Sigmoid colon (tissue), 7 donors: ENCODE data around the gene PPIC. TPM values are rescaled to one million over a fixed set of nuclear protein-coding genes. Genes with fewer than 3 reads are reported as not detected.

Source experiments
- DNase-seq: peaks from one replicate; pipeline ENCODE4 v3.0.0-alpha.2; 2019
- H3K27ac ChIP-seq, 4 donors: fragments of 200-600 bp; sonication (generic); one replicate each; pipeline ENCODE4 v1.5.1; 2016 to 2019; ENCODE audit warnings: mild to moderate bottlenecking in 1 of 4
- H3K27me3 ChIP-seq, 3 donors: fragments of 200-600 bp; sonication (generic); one replicate each; pipeline ENCODE4 v1.5.1; 2019; ENCODE audit warnings: mild to moderate bottlenecking in 1 of 3
- H3K36me3 ChIP-seq, 4 donors: fragments of 200-600 bp; sonication (generic); one replicate each; pipeline ENCODE4 v1.5.1; 2016 to 2019
- H3K4me1 ChIP-seq, 4 donors: fragments of 200-600 bp; sonication (generic); one replicate each; pipeline ENCODE4 v1.5.1; 2017 to 2019
- H3K4me3 ChIP-seq, 4 donors: fragments of 200-600 bp; sonication (generic); one replicate each; pipeline ENCODE4 v1.5.1; 2017 to 2019; ENCODE audit warnings: mild to moderate bottlenecking in 2 of 4, moderate library complexity in 1 of 4
- H3K9me3 ChIP-seq, 4 donors: fragments of 200-600 bp in 3 of 4; sonication (generic) in 3 of 4; one replicate each; pipeline versions ENCODE4 v1.5.1 to v1.6.1; 2013 to 2019
- EP300 ChIP-seq, 4 donors: sonication (generic); formaldehyde crosslinking; IDR thresholded peaks; one replicate each; pipeline ENCODE4 v1.6.1; 2017; ENCODE audit warnings: antibody characterized with exemption in 4 of 4
- POLR2A ChIP-seq, 2 donors: fragments of 450-650 bp; IDR thresholded peaks; one replicate each; pipeline ENCODE4 v1.6.1; 2016; ENCODE audit warnings: antibody characterized with exemption in 2 of 2, mild to moderate bottlenecking in 2 of 2, moderate library complexity in 2 of 2
- POLR2AphosphoS5 ChIP-seq, 4 donors: sonication (generic); formaldehyde crosslinking; IDR thresholded peaks; one replicate each; pipeline ENCODE4 v1.6.1; 2017; ENCODE audit warnings: antibody characterized with exemption in 4 of 4
- whole genome bisulfite sequencing, 2 donors: extraction: QIAGEN DNeasy Blood & Tissue Kit; methylation state at CpG; one replicate each; pipeline ENCODE4 v1.1.7; 2013; 5-methylcytosine and 5-hydroxymethylcytosine counted together
- intact Hi-C: fragments of 100-400 bp; cut with DNase I; formaldehyde crosslinking; loops from one replicate; pipeline ENCODE4 v1.15.1; 2023
- polyA plus RNA-seq, 3 donors: library from polyadenylated mRNA; stranded (reverse); fragments of 200-250 nt; gene quantifications; one replicate each; pipeline ENCODE4 v1.2.3, GENCODE V29; 2013
- total RNA-seq, 4 donors: library from RNA; depleted of rRNA; stranded (reverse); fragments of >200 nt; gene quantifications; one replicate each; pipeline ENCODE4 v1.1.0, GENCODE V29; 2016
- TF ChIP-seq, protein P1 (sequence below), 4 experiments: fragments of 450-650 bp in 3 of 4; fragments of 200-600 bp in 1 of 4; IDR thresholded peaks; one replicate each; pipeline ENCODE4 v1.5.1; 2016 to 2019; ENCODE audit warnings: antibody characterized with exemption in 4 of 4, mild to moderate bottlenecking in 3 of 4, moderate library complexity in 2 of 4
- donor health status: healthy with polysubstance abuse.
- donor health status: Bipolar disorder and iron deficiency.
- donor health status: healthy.

The PPIC gene
- total and polyA plus RNA-seq, 7 donors, result 21.6 to 79.2 (median 42.7) TPM

DNA sequence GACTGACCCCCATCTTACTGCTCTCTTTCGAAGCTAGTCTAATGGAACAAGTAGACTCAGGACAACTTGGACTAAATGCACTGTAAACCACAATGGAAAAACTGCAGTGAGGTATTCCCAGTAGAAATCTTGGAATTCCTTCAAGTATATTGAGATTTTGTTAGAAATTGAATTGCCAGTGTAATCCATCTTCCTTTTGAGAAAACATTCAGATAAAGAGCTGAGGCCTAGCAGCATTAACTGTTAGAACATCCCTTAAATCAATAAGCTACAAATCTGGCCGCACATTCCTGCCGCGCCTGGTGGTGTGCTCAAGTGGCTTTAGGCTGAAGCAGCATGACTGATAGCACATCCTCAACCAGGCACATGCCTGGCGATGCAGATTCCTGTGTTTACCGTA lies 29.3 kb downstream of the PPIC start:
- no peak for DNase-seq
- TF ChIP-seq POLR2A (IDR thresholded peaks at IDR 0.05) (no peak), EP300 (IDR thresholded peaks at IDR 0.05) (no peak), POLR2AphosphoS5 (IDR thresholded peaks at IDR 0.05) (no peak)
- TF ChIP-seq, protein P1, sequence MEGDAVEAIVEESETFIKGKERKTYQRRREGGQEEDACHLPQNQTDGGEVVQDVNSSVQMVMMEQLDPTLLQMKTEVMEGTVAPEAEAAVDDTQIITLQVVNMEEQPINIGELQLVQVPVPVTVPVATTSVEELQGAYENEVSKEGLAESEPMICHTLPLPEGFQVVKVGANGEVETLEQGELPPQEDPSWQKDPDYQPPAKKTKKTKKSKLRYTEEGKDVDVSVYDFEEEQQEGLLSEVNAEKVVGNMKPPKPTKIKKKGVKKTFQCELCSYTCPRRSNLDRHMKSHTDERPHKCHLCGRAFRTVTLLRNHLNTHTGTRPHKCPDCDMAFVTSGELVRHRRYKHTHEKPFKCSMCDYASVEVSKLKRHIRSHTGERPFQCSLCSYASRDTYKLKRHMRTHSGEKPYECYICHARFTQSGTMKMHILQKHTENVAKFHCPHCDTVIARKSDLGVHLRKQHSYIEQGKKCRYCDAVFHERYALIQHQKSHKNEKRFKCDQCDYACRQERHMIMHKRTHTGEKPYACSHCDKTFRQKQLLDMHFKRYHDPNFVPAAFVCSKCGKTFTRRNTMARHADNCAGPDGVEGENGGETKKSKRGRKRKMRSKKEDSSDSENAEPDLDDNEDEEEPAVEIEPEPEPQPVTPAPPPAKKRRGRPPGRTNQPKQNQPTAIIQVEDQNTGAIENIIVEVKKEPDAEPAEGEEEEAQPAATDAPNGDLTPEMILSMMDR (IDR thresholded peaks at IDR 0.05), result no peak
- no peaks in the 10 kb centered on the region for H3K4me1 ChIP-seq
- H3K4me3 ChIP-seq, result no peak overlapping the region
- H3K27me3 ChIP-seq, result no peaks in the 10 kb centered on the region
- peaks cover 0 to 10% (median 0%) of the 10 kb centered on the region in 4 donors for H3K36me3 ChIP-seq
- no peak overlapping the region for H3K27ac ChIP-seq
- no peaks in the 10 kb centered on the region for H3K9me3 ChIP-seq
- intact Hi-C loops, result no loop called here
- WGBS, 2 donors, result 94 to 97% methylated on average over 6 of the region's 6 CpGs

DNA sequence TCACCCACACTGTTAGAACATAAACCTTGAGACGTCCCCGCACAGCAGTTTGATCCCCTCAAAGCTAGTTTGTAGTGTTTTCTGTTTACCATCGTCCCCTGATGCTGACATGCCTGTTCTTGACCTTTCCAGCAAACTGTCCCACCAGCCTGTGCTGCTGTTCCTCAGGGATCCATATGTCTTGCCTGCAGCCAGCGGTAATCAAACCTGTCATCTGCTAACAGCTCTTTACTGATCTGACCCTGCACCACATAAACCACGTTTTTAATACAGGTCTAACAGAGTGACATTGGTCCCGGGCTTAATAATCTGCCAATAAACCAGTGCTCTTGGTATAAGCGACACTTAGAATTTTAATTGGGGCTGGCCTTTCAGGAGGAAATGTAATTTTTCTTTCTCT lies 34.7 kb downstream of the PPIC start:
- TF ChIP-seq POLR2A (IDR thresholded peaks at IDR 0.05) (no peak), EP300 (IDR thresholded peaks at IDR 0.05) (no peak), POLR2AphosphoS5 (IDR thresholded peaks at IDR 0.05) (no peak)
- TF ChIP-seq, protein P1 (IDR thresholded peaks at IDR 0.05), result no peak
- no peak for DNase-seq
- no peak overlapping the region for H3K27ac ChIP-seq
- H3K36me3 ChIP-seq, result peaks cover 0 to 9% (median 0%) of the 10 kb centered on the region in 4 donors
- H3K4me3 ChIP-seq, result no peak overlapping the region
- WGBS, 2 donors, result 80 to 89% methylated on average over 7 of the region's 7 CpGs
- no peaks in the 10 kb centered on the region for H3K27me3 ChIP-seq
- no peaks in the 10 kb centered on the region for H3K4me1 ChIP-seq
- no peaks in the 10 kb centered on the region for H3K9me3 ChIP-seq
- intact Hi-C loops, result no loop called here

DNA sequence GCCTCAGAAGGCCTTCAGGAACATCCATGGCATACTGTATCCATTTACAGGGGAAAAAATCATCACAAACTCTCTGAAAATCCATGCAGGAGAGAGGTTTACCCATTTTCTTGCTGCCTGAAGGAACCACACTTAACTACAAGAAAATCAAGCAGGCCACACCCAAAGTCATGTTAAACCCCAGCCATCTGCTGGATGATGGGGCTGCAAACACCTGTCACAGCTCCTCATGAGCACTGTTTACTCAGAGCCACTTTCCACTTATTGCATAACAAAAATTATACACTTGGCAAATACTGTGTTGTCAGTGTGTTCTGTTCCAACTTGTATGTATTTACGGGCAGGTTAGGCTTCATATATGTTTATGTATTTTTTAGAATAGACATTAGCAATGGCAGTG lies 35.8 kb downstream of the PPIC start:
- Histone ChIP-seq H3K36me3 (peaks cover 0 to 9% (median 0%) of the 10 kb centered on the region in 4 donors), H3K4me1 (no peaks in the 10 kb centered on the region), H3K9me3 (no peaks in the 10 kb centered on the region), H3K27ac (no peak overlapping the region), H3K4me3 (no peak overlapping the region), H3K27me3 (no peaks in the 10 kb centered on the region)
- TF ChIP-seq, protein P1 (IDR thresholded peaks at IDR 0.05), result no peak
- TF ChIP-seq POLR2AphosphoS5 (IDR thresholded peaks at IDR 0.05) (no peak), POLR2A (IDR thresholded peaks at IDR 0.05) (no peak)
- DNase-seq, result no peak
- WGBS, 2 donors, result 63 to 82% methylated on average over 1 of the region's 1 CpG
- intact Hi-C loops, result no loop called here

DNA sequence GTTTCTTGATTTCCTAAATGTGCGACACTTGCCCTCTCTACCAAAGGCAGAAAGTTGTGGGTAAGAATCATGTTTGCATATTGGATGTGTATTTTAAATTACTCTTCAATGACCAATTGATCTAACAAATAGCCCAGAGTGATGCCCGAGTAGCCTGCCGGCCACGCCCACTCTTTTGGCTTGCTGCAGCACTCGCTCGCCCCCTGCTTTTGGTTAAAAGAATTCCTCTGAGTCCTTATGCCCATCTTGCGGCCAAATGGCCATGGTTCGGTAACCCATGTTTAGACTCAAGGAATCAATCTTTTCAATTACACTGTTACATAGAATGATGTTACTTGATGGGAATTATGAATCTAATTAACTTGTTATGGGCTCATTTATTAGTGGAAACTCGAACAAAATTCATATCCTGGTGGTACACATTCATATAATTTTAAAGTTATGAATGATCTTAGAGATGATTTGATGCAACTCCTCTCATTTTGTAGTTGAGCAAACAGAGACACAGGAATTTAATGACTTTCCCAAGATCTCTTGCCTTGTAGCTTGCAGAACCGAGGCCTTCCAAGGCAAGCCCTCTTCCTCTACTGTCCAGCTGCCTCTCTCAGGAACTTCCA lies 36.5 kb downstream of the PPIC start:
- 63 to 76% methylated on average over 10 of the region's 10 CpGs for WGBS, 2 donors
- Histone ChIP-seq H3K4me3 (no peak overlapping the region), H3K27ac (no peak overlapping the region), H3K36me3 (peaks cover 0 to 9% (median 0%) of the 10 kb centered on the region in 4 donors), H3K27me3 (no peaks in the 10 kb centered on the region), H3K4me1 (no peaks in the 10 kb centered on the region), H3K9me3 (no peaks in the 10 kb centered on the region)
- TF ChIP-seq, protein P1 (IDR thresholded peaks at IDR 0.05), result peak in 1 of 4 experiments; percentile 18
- TF ChIP-seq EP300 (IDR thresholded peaks at IDR 0.05) (no peak), POLR2A (IDR thresholded peaks at IDR 0.05) (no peak), POLR2AphosphoS5 (IDR thresholded peaks at IDR 0.05) (no peak)
- intact Hi-C loops, result no loop called here
- DNase-seq, result no peak

DNA sequence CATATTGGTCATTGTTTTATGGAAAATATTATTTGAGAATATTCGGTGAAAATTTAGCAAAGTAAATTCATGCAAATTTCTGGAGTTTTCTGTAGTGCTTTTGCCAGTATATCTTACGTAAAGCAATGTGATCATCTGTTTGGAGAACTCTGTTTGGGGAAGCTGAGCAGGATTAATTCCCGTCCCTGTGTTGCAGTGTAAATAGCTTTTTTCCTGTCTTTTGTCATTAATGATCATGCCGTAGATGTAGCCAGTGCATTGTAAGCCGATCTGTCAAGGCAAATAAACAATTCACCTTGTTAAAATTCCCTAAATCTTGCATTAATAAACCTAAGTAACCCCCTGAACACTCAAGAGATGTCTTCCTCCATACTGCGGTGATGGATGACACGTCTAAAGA lies 39.2 kb downstream of the PPIC start:
- TF ChIP-seq EP300 (IDR thresholded peaks at IDR 0.05), result no peak
- TF ChIP-seq, protein P1 (IDR thresholded peaks at IDR 0.05), result no peak
- no peak for TF ChIP-seq POLR2AphosphoS5 (IDR thresholded peaks at IDR 0.05)
- TF ChIP-seq POLR2A (IDR thresholded peaks at IDR 0.05), result no peak
- Histone ChIP-seq H3K27ac (no peak overlapping the region), H3K36me3 (peaks cover 0 to 4% (median 0%) of the 10 kb centered on the region in 4 donors), H3K9me3 (no peaks in the 10 kb centered on the region), H3K4me3 (no peak overlapping the region), H3K27me3 (no peaks in the 10 kb centered on the region), H3K4me1 (no peaks in the 10 kb centered on the region)
- DNase-seq, result no peak
- intact Hi-C loops, result no loop called here
- WGBS, 2 donors, result 71 to 87% methylated on average over 7 of the region's 7 CpGs
